SU-DHL-6 (cell line): ENCODE data around the gene GLIPR1.

Experiments
- EZH2phosphoT487 ChIP-seq: fragments of 200-600 bp; sonication (generic), shearing (Covaris generic); conservative IDR thresholded peaks from 2 replicates; pipeline ENCODE4 v1.6.1; 2018; ENCODE audit warnings: mild to moderate bottlenecking, antibody characterized with exemption, low read length, moderate library complexity, mixed read lengths
- TF ChIP-seq, protein P1 (sequence below): fragments of 200-600 bp; sonication (generic); IDR thresholded peaks from one replicate; pipeline ENCODE4 v1.5.1; 2017; ENCODE audit warnings: antibody characterized with exemption, mild to moderate bottlenecking, low read length, moderate library complexity; ENCODE audit not compliant: insufficient read depth, poor library complexity, severe bottlenecking

GRCh38 chr12:75471902-75472890, 8.4 kb upstream of the GLIPR1 start:
- TF ChIP-seq, protein P1, sequence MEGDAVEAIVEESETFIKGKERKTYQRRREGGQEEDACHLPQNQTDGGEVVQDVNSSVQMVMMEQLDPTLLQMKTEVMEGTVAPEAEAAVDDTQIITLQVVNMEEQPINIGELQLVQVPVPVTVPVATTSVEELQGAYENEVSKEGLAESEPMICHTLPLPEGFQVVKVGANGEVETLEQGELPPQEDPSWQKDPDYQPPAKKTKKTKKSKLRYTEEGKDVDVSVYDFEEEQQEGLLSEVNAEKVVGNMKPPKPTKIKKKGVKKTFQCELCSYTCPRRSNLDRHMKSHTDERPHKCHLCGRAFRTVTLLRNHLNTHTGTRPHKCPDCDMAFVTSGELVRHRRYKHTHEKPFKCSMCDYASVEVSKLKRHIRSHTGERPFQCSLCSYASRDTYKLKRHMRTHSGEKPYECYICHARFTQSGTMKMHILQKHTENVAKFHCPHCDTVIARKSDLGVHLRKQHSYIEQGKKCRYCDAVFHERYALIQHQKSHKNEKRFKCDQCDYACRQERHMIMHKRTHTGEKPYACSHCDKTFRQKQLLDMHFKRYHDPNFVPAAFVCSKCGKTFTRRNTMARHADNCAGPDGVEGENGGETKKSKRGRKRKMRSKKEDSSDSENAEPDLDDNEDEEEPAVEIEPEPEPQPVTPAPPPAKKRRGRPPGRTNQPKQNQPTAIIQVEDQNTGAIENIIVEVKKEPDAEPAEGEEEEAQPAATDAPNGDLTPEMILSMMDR, result no peak
- no peak for TF ChIP-seq EZH2phosphoT487
